ENCODE measurements around the gene LAMTOR5.

The LAMTOR5 gene

DNA sequence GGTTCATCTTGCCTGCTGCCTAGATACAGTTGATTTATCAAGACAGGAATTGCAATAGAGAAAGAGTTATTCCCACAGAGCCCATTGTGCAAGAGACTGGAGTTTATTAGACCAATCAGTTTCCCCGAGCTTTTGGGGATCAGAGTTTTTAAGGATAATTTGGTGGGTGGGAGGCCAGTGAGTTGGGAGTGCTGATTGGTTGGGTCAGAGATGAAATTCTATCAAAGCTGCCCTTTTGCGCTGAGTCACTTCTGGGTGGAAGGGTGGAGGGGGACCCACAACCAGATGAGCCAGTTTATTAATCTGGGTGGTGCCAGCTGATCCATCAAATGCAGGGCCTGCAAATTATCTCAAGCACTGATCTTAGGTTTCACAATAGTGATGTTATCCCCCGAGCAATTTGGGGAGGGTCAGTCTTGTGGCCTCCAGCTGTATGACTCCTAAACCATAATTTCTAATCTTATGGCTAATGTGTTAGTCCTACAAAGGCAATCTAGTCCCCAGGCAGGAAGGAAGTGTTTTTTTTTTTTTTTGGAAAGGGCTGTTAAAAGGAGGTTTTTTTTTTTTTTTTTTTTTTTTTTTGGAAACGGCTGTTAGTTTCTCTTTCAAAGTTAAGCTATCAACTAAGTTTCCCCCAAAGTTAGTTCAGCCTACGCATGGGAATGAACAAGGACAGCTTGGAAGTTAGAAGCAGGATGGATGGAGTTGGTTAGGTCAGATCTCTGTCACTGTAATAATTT is 24.1 kb downstream of the LAMTOR5 start:
- POLR2A ChIA-PET = no interaction called here
- TF ChIP-seq FOXM1 (IDR thresholded peaks at IDR 0.05; ENCODE audit: borderline replicate concordance) (no peak), ELF4 (IDR thresholded peaks at IDR 0.05) (no peak), FOXA1 (IDR thresholded peaks at IDR 0.05) (no peak), TARDBP (IDR thresholded peaks at IDR 0.05) (no peak), SP1 (IDR thresholded peaks at IDR 0.05) (no peak), FOXK2 (IDR thresholded peaks at IDR 0.05) (no peak), SUZ12 (IDR thresholded peaks at IDR 0.05) (no peak)
- CTCF ChIA-PET = no interaction called here
- DNase-seq (ENCODE audit: extremely low spot score) = no peak

DNA sequence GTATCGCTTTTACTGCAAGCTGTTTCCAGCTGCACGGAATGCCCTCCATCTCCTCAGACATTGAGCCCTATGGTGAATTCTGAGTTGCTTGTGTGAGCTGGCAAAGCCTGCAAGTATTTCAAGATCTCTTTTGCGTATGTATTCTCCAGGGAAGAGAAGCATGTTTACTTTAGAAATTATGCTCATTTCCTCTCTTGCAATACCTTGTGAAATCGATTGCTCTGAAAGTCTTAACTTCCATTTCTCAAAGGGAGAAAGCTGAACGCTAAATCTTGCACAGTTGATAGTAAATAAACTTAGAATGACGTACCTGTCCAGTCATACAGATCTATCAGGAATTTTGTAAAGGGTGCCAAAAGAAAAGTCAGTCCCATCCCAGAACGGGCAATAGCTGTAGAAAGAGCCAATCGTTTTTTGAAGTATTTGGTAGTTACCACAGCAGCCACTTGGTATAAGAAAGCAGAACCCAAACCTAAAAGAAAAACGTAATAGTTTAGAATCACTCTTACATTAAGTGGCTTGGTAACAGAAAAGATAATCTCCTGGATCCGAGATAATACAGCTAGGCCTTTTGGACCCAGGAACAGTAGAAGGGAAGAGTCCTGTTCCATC is 26.7 kb downstream of the LAMTOR5 start:
- ChIA-PET POLR2A (no interaction called here), CTCF (interaction anchor here (1.3 kb wide), 1 partner anchor 173 kb away, joined by 3 read pairs; no protein-coding TSS in a partner anchor)
- no peak for DNase-seq (ENCODE audit: extremely low spot score)

DNA sequence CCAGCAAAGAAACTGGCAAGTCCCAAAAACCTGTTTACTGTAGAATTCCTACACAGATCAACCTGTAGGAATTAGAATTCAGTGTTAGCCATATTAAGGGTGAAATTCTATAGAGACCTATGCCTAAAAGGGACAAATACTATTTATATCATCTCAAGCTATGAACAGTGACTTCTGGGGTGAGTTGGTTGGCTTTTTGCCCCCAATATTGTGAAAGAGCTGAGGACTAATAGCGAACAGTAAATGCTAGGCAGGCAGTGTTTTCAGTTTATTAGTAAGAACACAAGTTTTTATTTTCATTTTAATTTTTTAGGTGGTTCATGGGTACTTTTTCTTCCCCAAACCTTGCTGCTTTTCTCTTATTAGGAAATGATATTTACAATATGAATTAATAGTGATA is 32.0 kb downstream of the LAMTOR5 start:
- ChIA-PET POLR2A (interaction anchor here (1.5 kb wide), 1 partner anchor 37 kb away, joined by 3 read pairs; the partner anchor contains the start of gene RBM15), CTCF (interaction anchor here (1.1 kb wide), 1 partner anchor 179 kb away, joined by 3 read pairs; no protein-coding TSS in a partner anchor)
- TF ChIP-seq, protein P1, sequence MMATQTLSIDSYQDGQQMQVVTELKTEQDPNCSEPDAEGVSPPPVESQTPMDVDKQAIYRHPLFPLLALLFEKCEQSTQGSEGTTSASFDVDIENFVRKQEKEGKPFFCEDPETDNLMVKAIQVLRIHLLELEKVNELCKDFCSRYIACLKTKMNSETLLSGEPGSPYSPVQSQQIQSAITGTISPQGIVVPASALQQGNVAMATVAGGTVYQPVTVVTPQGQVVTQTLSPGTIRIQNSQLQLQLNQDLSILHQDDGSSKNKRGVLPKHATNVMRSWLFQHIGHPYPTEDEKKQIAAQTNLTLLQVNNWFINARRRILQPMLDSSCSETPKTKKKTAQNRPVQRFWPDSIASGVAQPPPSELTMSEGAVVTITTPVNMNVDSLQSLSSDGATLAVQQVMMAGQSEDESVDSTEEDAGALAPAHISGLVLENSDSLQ (IDR thresholded peaks at IDR 0.05) = no peak
- TF ChIP-seq ZNF384 (IDR thresholded peaks at IDR 0.05) (no peak), ELF4 (IDR thresholded peaks at IDR 0.05) (no peak), FOXM1 (IDR thresholded peaks at IDR 0.05; ENCODE audit: borderline replicate concordance) (no peak), NFRKB (IDR thresholded peaks at IDR 0.05) (no peak), TARDBP (IDR thresholded peaks at IDR 0.05) (no peak), FOXK2 (IDR thresholded peaks at IDR 0.05) (no peak), BHLHE40 (IDR thresholded peaks at IDR 0.05; ENCODE audit: borderline replicate concordance) (no peak), FOXA1 (IDR thresholded peaks at IDR 0.05) (no peak), LEF1 (IDR thresholded peaks at IDR 0.05; ENCODE audit: borderline replicate concordance) (no peak), L3MBTL2 (conservative IDR thresholded peaks at IDR 0.05) (no peak), SP1 (IDR thresholded peaks at IDR 0.05) (no peak), HDGF (IDR thresholded peaks at IDR 0.05; ENCODE audit: borderline replicate concordance) (no peak)
- no peak for DNase-seq (ENCODE audit: extremely low spot score)

More for the DNA sequence above, 26.7 kb downstream of the LAMTOR5 start:
- TF ChIP-seq NFRKB (IDR thresholded peaks at IDR 0.05) (no peak), FOXA1 (IDR thresholded peaks at IDR 0.05) (no peak), SUZ12 (IDR thresholded peaks at IDR 0.05) (no peak), ARNT (IDR thresholded peaks at IDR 0.05) (no peak), SP1 (IDR thresholded peaks at IDR 0.05) (no peak), LEF1 (IDR thresholded peaks at IDR 0.05; ENCODE audit: borderline replicate concordance) (no peak), BHLHE40 (IDR thresholded peaks at IDR 0.05; ENCODE audit: borderline replicate concordance) (no peak), ELF4 (IDR thresholded peaks at IDR 0.05) (no peak), TARDBP (IDR thresholded peaks at IDR 0.05) (no peak)
- TF ChIP-seq, protein P1 (IDR thresholded peaks at IDR 0.05) = no peak

DNA sequence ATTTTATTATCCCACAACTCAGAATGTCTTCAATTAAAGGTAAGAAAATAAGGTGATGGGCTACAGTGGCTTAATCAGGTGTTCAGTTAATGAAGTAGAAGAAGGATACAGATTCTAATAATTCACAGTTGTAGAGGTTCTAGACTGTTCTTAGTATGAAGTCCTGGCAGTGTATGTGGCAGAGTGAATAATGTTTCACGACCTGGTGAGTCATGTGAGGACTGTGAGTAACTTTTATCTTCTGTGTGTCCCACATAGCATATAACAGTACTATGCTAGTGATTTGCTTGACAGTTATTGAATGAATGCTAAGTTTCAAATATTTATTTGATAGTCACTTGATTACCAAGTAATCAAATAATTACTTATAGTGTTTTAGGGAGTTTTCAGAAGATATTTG is 36.7 kb downstream of the LAMTOR5 start:
- no peak for DNase-seq (ENCODE audit: extremely low spot score)
- no peak for TF ChIP-seq SUZ12 (IDR thresholded peaks at IDR 0.05)
- TF ChIP-seq BHLHE40 (IDR thresholded peaks at IDR 0.05; ENCODE audit: borderline replicate concordance) = no peak
- TF ChIP-seq CTBP1 (IDR thresholded peaks at IDR 0.05; ENCODE audit: borderline replicate concordance) = no peak
- TF ChIP-seq L3MBTL2 (conservative IDR thresholded peaks at IDR 0.05) = no peak
- TF ChIP-seq FOXM1 (IDR thresholded peaks at IDR 0.05; ENCODE audit: borderline replicate concordance) = no peak
- TF ChIP-seq, protein P1 (IDR thresholded peaks at IDR 0.05) = no peak
- TF ChIP-seq SP1 (IDR thresholded peaks at IDR 0.05) = no peak
- no peak for TF ChIP-seq LEF1 (IDR thresholded peaks at IDR 0.05; ENCODE audit: borderline replicate concordance)
- TF ChIP-seq ZNF384 (IDR thresholded peaks at IDR 0.05) = no peak
- no peak for TF ChIP-seq ARNT (IDR thresholded peaks at IDR 0.05)
- TF ChIP-seq NFRKB (IDR thresholded peaks at IDR 0.05) = no peak
- TF ChIP-seq ELF4 (IDR thresholded peaks at IDR 0.05) = no peak
- no peak for TF ChIP-seq FOXK2 (IDR thresholded peaks at IDR 0.05)
- TF ChIP-seq FOXA1 (IDR thresholded peaks at IDR 0.05) = no peak
- no peak for TF ChIP-seq TARDBP (IDR thresholded peaks at IDR 0.05)
- no peak for TF ChIP-seq HDGF (IDR thresholded peaks at IDR 0.05; ENCODE audit: borderline replicate concordance)
- POLR2A ChIA-PET = no interaction called here
- CTCF ChIA-PET = no interaction called here

DNA sequence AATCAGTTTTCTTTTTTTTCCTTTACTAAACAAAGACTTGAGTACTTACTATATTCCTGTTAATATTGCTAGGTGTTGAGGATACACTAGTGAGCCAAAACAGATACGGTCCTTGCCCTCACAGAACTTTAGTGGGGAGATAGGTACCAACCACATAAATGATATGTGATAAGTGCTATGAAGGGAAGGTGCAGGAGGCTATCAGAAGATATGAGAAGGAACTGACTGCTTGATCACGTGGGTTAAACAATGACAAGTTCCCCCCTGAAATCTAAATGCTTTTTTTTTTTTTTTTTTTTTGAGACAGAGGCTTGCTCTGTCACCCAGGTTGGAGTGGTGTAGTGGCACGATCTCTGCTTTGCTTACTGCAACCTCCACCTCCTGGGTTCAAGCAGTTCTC is 43.3 kb downstream of the LAMTOR5 start:
- POLR2A ChIA-PET = no interaction called here

DNA sequence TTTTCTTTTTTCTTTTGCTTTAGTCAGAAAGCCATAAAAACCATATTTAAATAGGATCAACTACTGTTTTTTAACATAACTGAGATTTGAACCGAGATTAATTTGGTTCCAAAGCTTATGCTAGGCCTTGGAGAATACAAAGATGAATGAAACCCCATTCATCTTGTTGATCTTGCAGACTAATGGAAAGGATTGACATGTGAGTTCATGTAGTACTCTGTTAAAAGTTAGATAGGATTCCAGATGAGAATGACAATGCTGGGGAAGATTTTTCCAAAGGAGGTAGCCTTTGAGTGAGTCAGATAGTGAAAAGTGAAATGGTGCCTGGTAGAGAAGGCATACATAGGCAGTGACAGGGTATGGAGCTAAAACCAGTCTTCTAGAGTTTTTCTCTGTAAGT is 45.6 kb downstream of the LAMTOR5 start:
- TF ChIP-seq ARNT (IDR thresholded peaks at IDR 0.05) (no peak), BHLHE40 (IDR thresholded peaks at IDR 0.05; ENCODE audit: borderline replicate concordance) (no peak), SP1 (IDR thresholded peaks at IDR 0.05) (no peak), TARDBP (IDR thresholded peaks at IDR 0.05) (no peak), NFRKB (IDR thresholded peaks at IDR 0.05) (no peak), ZNF384 (IDR thresholded peaks at IDR 0.05) (no peak), SUZ12 (IDR thresholded peaks at IDR 0.05) (no peak), ELF4 (IDR thresholded peaks at IDR 0.05) (no peak), HDGF (IDR thresholded peaks at IDR 0.05; ENCODE audit: borderline replicate concordance) (no peak), CTBP1 (IDR thresholded peaks at IDR 0.05; ENCODE audit: borderline replicate concordance) (no peak), FOXK2 (IDR thresholded peaks at IDR 0.05) (no peak), FOXA1 (IDR thresholded peaks at IDR 0.05) (no peak), FOXM1 (IDR thresholded peaks at IDR 0.05; ENCODE audit: borderline replicate concordance) (no peak)
- TF ChIP-seq, protein P1 (IDR thresholded peaks at IDR 0.05) = no peak
- POLR2A ChIA-PET = interaction anchor here (1.3 to 1.5 kb wide), 2 partner anchors 23 to 47 kb away, joined by 4 read pairs; no protein-coding TSS in a partner anchor
- DNase-seq (ENCODE audit: extremely low spot score) = no peak
- CTCF ChIA-PET = no interaction called here

More for the DNA sequence above, 43.3 kb downstream of the LAMTOR5 start:
- TF ChIP-seq CTBP1 (IDR thresholded peaks at IDR 0.05; ENCODE audit: borderline replicate concordance) = no peak
- CTCF ChIA-PET = no interaction called here
- no peak for DNase-seq (ENCODE audit: extremely low spot score)

All from HEK293T (cell line).